Endothelial cell (in vitro differentiated cells): ENCODE measurements around the gene SLC30A7. TPM values are rescaled to one million over a fixed set of nuclear protein-coding genes. Genes with fewer than 3 reads are reported as not detected.
A peak's percentile ranks its signal among the peaks of the same experiment; 100 is the strongest.

Experiments used
- DNase-seq: peaks from one replicate; pipeline ENCODE4 v3.0.0; 2021; ENCODE audit warnings: low spot score
- H3K27ac Mint-ChIP-seq: one replicate; pipeline ENCODE4 v1.8.0; 2021; ENCODE audit warnings: mixed read lengths, inconsistent platforms; ENCODE audit not compliant: unreplicated experiment
- H3K27me3 Mint-ChIP-seq: one replicate; pipeline ENCODE4 v1.8.0; 2021; ENCODE audit warnings: mild to moderate bottlenecking, moderate library complexity, mixed read lengths, inconsistent platforms; ENCODE audit not compliant: unreplicated experiment
- H3K36me3 Mint-ChIP-seq: one replicate; pipeline ENCODE4 v1.8.0; 2021; ENCODE audit warnings: mild to moderate bottlenecking, low read depth, mixed read lengths, inconsistent platforms; ENCODE audit not compliant: unreplicated experiment
- H3K4me1 Mint-ChIP-seq: one replicate; pipeline ENCODE4 v1.8.0; 2021; ENCODE audit warnings: mild to moderate bottlenecking, mixed read lengths, inconsistent platforms; ENCODE audit not compliant: unreplicated experiment
- H3K4me3 Mint-ChIP-seq: one replicate; pipeline ENCODE4 v1.8.0; 2021; ENCODE audit warnings: mild to moderate bottlenecking, mixed read lengths, inconsistent platforms; ENCODE audit not compliant: unreplicated experiment
- H3K9me3 Mint-ChIP-seq: one replicate; pipeline ENCODE4 v1.8.0; 2021; ENCODE audit warnings: mixed read lengths, inconsistent platforms; ENCODE audit not compliant: unreplicated experiment
- CTCF ChIP-seq: fragments of 200-600 bp; sonication (generic); IDR thresholded peaks from one replicate; pipeline ENCODE4 v1.5.0; 2021; ENCODE audit warnings: antibody characterized with exemption; ENCODE audit not compliant: unreplicated experiment
- total RNA-seq: library from RNA; stranded (reverse); fragmentation: NEBNext Ultra II Directional; extraction: Animal tissue kit (Norgen Biotek cat#: 25700); gene quantifications from one replicate; pipeline ENCODE4 v1.2.1, GENCODE V29; 2021; ENCODE audit not compliant: unreplicated experiment

The SLC30A7 gene
- total RNA-seq, 1 donor from 2014 or later = 33.2 TPM

GRCh38 chr1:101029184-101029583 lies 133.3 kb downstream of the SLC30A7 start:
- H3K4me3 Mint-ChIP-seq = no peak overlapping the region
- H3K27ac Mint-ChIP-seq = no peak overlapping the region

GRCh38 chr1:101030881-101031280 lies 135.0 kb downstream of the SLC30A7 start:
- no peaks in the 10 kb centered on the region for H3K27me3 Mint-ChIP-seq
- peak overlapping the region; percentile 81 for H3K27ac Mint-ChIP-seq
- TF ChIP-seq CTCF = no peak
- no peaks in the 10 kb centered on the region for H3K9me3 Mint-ChIP-seq
- H3K4me1 Mint-ChIP-seq = peaks cover 26% of the 10 kb centered on the region
- no peak for DNase-seq
- H3K36me3 Mint-ChIP-seq = no peaks in the 10 kb centered on the region
- no peak overlapping the region for H3K4me3 Mint-ChIP-seq

More at GRCh38 chr1:101029184-101029583, 133.3 kb downstream of the SLC30A7 start:
- Mint-ChIP-seq H3K27me3 (no peaks in the 10 kb centered on the region), H3K4me1 (peaks cover 34% of the 10 kb centered on the region), H3K9me3 (no peaks in the 10 kb centered on the region), H3K36me3 (no peaks in the 10 kb centered on the region)
- DNase-seq = no peak
- no peak for TF ChIP-seq CTCF

Other genes with a start within 250 kb of the SLC30A7 start
- not detected for gene VCAM1, start 176.3 kb upstream of the SLC30A7 start, total RNA-seq
- gene EXTL2, start 1.2 kb upstream of the SLC30A7 start, total RNA-seq = 31.5 TPM
- gene DPH5, start 129.7 kb downstream of the SLC30A7 start, total RNA-seq = 42.2 TPM